ENCODE data around the gene SPON1.

SPON1 gene

GRCh38 chr11:14045417-14045816, 82.9 kb downstream of the SPON1 start:
- no peak overlapping the region for H3K4me3 ChIP-seq (replicated peaks; ENCODE audit: low read depth, low read length)
- no peak for DNase-seq (ENCODE audit: low read depth)
- TF ChIP-seq, protein P1, sequence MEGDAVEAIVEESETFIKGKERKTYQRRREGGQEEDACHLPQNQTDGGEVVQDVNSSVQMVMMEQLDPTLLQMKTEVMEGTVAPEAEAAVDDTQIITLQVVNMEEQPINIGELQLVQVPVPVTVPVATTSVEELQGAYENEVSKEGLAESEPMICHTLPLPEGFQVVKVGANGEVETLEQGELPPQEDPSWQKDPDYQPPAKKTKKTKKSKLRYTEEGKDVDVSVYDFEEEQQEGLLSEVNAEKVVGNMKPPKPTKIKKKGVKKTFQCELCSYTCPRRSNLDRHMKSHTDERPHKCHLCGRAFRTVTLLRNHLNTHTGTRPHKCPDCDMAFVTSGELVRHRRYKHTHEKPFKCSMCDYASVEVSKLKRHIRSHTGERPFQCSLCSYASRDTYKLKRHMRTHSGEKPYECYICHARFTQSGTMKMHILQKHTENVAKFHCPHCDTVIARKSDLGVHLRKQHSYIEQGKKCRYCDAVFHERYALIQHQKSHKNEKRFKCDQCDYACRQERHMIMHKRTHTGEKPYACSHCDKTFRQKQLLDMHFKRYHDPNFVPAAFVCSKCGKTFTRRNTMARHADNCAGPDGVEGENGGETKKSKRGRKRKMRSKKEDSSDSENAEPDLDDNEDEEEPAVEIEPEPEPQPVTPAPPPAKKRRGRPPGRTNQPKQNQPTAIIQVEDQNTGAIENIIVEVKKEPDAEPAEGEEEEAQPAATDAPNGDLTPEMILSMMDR (IDR thresholded peaks at IDR 0.05; ENCODE audit: low read length, missing control alignments), result no peak

GRCh38 chr11:14052198-14052597, 89.7 kb downstream of the SPON1 start:
- TF ChIP-seq, protein P1 (IDR thresholded peaks at IDR 0.05; ENCODE audit: low read length, missing control alignments), result no peak
- no peak overlapping the region for H3K4me3 ChIP-seq (replicated peaks; ENCODE audit: low read depth, low read length)
- DNase-seq (ENCODE audit: low read depth), result no peak

GRCh38 chr11:14054116-14055107, 91.9 kb downstream of the SPON1 start:
- DNase-seq (ENCODE audit: low read depth), result no peak
- H3K4me3 ChIP-seq (replicated peaks; ENCODE audit: low read depth, low read length), result no peak overlapping the region
- TF ChIP-seq, protein P1 (IDR thresholded peaks at IDR 0.05; ENCODE audit: low read length, missing control alignments), result no peak

DNA sequence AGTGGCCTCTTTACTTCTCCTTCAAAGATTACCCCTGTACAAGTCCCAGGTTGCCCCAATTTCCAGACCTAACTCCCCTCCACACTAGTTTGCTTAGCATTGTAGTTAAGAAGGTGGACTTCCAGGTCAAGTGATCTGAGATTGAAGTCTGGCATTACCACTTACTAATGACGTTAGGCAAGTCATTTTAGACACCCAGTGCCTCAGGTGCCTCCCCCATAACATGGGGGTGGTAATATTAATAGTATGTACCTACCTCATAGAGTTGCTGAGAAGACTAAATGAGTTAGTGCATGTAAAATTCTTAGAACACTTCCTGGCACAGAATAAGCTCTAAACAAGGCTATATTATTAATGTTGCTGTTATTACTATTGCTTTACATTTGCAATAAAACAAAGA, 93.4 kb downstream of the SPON1 start:
- TF ChIP-seq, protein P1 (IDR thresholded peaks at IDR 0.05; ENCODE audit: low read length, missing control alignments), result no peak
- H3K4me3 ChIP-seq (replicated peaks; ENCODE audit: low read depth, low read length), result no peak overlapping the region
- DNase-seq (ENCODE audit: low read depth), result no peak

DNA sequence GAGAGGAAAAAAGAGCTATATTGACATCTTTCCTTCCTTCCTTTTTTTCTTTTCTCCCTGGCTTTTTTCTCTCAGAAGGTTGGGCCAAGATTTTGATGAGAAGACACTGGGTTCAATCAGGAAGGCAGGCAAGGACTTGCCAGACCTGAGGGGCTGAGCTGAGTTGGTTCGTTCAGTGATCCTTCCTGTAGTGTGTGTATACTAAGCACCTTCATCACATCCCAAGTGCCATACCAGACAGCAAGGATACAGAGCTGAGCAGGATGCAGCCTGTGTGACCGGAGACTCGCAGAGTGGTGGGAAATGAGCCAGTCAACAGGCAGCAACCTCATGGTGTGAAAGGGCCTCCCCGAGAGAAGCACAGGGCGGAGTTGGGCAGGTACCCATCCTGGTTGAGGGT, 95.5 kb downstream of the SPON1 start:
- H3K4me3 ChIP-seq (replicated peaks; ENCODE audit: low read depth, low read length), result no peak overlapping the region
- no peak for DNase-seq (ENCODE audit: low read depth)
- TF ChIP-seq, protein P1 (IDR thresholded peaks at IDR 0.05; ENCODE audit: low read length, missing control alignments), result no peak

DNA sequence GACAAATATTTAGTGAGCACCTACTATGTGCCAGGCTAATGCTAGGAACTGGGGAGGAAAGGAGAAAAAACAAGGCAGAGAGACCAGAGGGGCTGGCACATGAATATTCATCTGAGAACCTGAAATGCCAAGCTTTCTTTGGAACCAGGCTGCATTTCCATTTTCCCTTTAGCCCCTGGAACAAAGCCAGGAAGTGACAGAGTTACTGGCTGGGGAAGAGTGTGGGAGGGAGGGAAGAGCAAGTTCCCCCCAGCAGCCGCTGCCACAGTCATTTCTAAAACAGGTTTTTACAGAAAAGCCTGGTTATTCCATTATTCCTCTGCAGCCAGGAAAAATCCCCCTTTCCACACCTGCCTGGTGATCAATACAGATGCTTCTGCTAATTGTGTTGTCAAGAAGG, 97.0 kb downstream of the SPON1 start:
- no peak overlapping the region for H3K4me3 ChIP-seq (replicated peaks; ENCODE audit: low read depth, low read length)
- DNase-seq (ENCODE audit: low read depth), result no peak
- TF ChIP-seq, protein P1 (IDR thresholded peaks at IDR 0.05; ENCODE audit: low read length, missing control alignments), result no peak

All from fibroblast of pulmonary artery (primary cell).